SK-N-SH treated with all-trans-retinoic acid at 6 μM for 48 hours (cell line): ENCODE measurements around the gene ASB13.

Experiments used
- RARB ChIP-seq: fragments of 250-450 bp; sonication (Bioruptor Pico); IDR thresholded peaks from 2 replicates; pipeline ENCODE4 v1.8.0; 2021; ENCODE audit warnings: mild to moderate bottlenecking, moderate library complexity
- TF ChIP-seq, protein P1 (sequence below): fragments of 250-450 bp; sonication (Bioruptor Pico); IDR thresholded peaks from 2 replicates; pipeline ENCODE4 v1.8.0; 2020; ENCODE audit warnings: mild to moderate bottlenecking, moderate library complexity, borderline replicate concordance

- TF ChIP-seq, protein P1, sequence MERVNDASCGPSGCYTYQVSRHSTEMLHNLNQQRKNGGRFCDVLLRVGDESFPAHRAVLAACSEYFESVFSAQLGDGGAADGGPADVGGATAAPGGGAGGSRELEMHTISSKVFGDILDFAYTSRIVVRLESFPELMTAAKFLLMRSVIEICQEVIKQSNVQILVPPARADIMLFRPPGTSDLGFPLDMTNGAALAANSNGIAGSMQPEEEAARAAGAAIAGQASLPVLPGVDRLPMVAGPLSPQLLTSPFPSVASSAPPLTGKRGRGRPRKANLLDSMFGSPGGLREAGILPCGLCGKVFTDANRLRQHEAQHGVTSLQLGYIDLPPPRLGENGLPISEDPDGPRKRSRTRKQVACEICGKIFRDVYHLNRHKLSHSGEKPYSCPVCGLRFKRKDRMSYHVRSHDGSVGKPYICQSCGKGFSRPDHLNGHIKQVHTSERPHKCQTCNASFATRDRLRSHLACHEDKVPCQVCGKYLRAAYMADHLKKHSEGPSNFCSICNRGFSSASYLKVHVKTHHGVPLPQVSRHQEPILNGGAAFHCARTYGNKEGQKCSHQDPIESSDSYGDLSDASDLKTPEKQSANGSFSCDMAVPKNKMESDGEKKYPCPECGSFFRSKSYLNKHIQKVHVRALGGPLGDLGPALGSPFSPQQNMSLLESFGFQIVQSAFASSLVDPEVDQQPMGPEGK (CRISPR knock-in tag): no peak
- no peak for TF ChIP-seq RARB
Observed at GRCh38 chr10:5595591-5595990, 70.8 kb downstream of the ASB13 start.
